HG03097 (cell line): Measurements from ENCODE around the gene ACBD6.

Source experiments
- ATAC-seq: cut with Tn5 transposase; IDR thresholded peaks from one replicate; pipeline ENCODE4 v1.9.1; 2021; ENCODE audit not compliant: unreplicated experiment, low FRiP score

Gene ACBD6

DNA sequence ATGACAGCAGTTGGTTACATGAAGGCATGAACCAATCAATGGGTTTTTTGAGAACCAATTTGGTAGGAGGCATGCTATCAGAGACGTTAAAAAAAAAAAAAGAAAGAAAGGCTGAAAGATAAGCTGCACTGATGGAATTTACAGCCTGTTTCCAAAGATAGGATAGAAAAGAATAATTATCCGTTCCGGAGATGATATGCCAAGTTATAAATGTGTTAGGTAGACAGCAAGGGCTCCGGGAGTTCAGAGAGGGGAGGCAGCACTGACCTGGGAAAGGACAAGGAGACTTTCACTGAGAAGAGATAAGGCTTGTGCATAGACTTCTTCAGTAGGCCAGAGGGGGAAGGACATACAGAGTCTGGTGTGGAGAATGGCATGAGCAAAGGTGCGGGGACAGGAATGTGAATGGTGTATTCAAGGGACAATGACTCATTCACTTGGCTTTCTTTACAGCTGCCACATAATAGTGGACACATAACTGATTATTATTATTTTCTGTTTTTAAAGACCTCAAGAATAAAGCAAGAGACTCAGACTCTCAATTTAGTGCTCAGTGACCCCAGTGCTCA, 24.8 kb upstream of the ACBD6 start:
- ATAC-seq: no peak

GRCh38 chr1:180525715-180526039, 23.3 kb upstream of the ACBD6 start:
- ATAC-seq: no peak

GRCh38 chr1:180524915-180525714, 22.7 kb upstream of the ACBD6 start:
- no peak for ATAC-seq

GRCh38 chr1:180524160-180524914, 22.0 kb upstream of the ACBD6 start:
- ATAC-seq: no peak

- no peak for ATAC-seq
Observed at GRCh38 chr1:180522213-180522515, 19.8 kb upstream of the ACBD6 start.

DNA sequence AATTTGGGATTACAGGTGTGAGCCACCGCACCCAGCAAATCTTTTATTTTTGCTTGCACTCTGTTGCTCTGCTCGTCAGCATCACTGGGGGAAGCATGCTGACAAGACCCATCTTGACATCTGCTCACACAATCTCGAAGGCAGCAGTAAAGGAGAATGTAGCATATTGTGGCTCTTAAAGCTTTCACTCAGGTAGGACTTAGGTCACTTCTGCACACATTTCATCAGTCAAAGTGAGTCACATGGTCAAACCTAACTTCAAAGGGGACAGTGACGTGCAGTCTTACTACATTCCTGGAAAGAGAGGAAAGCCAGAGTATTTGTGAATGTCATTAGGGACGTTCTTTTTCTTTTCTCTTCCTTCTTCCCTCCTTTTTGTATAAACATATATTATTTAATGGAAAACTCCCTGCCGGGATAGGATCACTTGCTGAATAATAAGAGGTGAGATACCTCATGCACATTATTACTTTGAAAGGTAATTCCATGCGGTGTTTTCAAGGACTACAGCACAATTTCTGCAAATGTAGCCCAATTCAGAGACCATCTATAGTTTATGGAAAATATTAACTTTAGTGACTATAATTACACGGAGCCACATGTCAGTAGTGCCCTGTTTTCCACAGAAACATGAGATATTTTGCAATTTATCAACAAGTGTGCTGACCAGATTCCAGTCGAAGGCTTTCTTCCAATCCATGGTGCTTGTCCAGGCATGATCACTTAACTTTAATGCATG, 19.3 kb upstream of the ACBD6 start:
- ATAC-seq: no peak

DNA sequence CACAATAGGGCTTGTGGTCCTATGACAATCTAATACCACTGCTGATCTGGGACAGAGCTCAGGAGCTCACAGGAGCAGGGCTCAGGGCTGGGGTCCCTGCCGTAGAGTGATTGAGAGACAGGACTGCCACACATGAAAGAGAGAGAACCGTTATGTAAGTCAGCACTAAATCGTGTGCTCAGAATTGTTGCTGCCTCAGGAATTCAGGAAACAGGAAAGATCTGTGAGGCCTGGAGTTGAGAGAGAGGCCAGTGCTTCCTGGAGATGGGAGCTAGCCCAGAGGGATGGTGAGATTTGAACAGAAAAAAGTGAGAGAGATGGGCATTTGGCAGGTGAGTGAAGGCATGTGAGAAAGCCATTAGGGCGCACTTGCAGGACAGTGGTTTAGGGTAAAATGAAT, 17.5 kb upstream of the ACBD6 start:
- ATAC-seq: no peak

GRCh38 chr1:180515857-180516388, 13.5 kb upstream of the ACBD6 start:
- ATAC-seq: peak; percentile 90

GRCh38 chr1:180515364-180515763, 13.0 kb upstream of the ACBD6 start:
- ATAC-seq: no peak

GRCh38 chr1:180513531-180513930, 11.2 kb upstream of the ACBD6 start:
- ATAC-seq: no peak

- no peak for ATAC-seq
Observed at GRCh38 chr1:180510882-180511281, 8.5 kb upstream of the ACBD6 start.

DNA sequence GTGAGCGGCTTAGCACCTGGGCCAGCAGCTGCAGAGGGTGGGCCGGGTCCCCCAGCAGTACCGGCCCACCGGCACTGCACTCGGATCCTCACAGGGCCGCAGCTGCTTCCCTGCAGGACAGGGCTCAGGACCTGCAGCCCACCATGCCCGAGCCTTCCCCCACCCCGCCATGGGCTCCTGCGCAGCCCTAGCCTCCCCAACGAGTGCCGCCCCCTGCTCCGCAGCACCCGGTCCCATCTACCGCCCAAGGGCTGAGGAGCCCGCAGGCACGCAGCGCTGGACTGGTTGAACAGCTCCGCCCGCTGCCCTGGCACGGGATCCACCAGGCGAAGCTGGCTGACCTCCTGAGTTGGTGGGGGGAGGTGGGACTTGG, 6.3 kb upstream of the ACBD6 start:
- no peak for ATAC-seq

DNA sequence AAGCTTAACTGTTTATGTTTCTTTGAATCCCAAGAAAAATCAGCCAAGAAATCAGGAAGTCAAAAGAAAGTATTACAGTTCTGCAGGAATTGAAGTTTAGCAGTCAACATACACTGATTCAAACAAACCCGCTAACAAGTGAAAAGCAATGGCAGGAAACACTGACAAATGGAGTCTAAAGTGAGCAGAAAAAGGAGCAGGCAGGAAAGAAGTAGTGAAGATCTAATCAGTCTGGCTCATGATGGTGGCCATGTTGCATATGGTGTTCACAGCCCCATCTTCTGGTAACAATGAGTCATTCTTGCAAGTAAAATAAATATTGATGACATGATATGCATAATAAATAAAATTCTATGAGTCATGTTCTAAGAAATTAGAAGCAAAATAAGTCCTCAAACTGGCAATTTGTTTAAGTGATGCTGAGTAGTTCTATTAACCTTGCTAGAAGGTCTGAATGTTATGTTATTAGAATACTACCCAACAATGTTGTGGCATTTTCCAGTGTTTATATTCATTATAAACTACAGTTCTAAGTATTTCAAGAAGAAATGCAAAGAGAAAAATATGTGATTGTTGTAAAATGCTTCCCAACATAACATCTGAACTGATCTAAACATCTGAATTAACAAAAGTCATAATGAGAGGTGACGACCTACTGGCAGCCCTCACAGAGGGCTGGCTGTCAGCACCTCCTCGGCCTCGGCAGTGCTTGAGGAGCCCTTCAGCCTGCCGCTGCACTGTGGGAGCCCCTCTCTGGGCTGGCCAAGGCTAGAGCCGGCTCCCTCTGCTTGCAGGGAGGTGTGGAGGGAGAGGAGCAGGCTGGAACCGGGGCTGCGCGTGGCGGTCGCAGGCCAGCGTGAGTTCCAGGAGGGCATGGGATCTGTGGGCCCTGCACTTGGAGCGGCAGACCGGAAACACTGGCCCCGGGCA, 5.7 kb upstream of the ACBD6 start:
- no peak for ATAC-seq

- no peak for ATAC-seq
Observed at GRCh38 chr1:180505732-180506335, 3.5 kb upstream of the ACBD6 start.

GRCh38 chr1:180504186-180504585, 1.8 kb upstream of the ACBD6 start:
- no peak for ATAC-seq

DNA sequence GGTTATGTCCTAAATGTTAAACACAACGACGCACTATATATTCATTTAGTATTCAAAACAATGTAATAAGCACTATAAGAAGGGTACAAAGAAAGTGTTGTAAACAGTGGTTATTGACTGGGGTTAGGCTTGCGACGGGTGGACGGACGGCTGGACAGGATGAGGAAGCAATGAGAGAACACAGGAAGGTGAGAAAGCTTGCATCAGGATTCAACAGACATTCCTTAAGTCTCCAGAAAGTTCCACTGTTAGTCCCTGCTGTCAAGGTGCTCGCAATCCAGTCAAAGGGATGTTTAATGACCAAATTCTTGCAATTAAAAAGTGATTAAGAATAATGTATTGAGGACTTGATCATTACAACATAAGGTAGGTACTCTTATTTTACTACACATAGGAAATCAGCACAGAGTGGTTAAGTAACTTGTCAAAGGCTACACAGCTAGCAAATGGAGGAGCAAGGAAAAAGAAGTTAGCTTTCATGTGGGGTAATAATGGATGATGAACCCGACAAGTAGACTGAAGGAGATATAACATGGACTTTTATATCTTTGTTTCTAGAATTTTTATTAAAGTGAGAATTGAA, 994 bp upstream of the ACBD6 start:
- peak; percentile 8 for ATAC-seq

DNA sequence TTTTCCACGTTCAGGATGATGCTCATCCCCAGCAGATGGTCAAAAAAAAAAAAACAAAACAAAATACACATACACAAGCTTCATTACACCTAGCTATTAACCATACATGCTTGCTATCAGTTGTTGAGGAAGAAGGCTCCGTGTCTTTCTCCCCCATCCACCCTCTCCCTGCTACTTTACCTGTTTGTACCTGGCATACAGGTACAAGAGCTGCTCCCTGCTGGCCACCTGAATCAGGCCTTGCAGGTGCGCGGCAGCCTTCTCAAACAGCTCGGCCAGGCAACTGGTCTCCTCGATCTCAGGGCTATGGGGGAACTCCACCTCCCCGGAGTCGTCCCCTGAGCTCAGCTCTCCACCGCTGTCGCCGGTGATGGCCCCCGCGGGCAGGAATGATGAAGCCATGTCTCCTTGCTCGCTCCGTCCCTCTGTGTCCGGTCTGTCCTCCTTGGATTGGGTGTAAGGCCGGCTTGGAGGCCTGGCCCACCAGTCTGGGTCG, 464 bp downstream of the ACBD6 start:
- no peak for ATAC-seq

GRCh38 chr1:180500689-180501088, 1.7 kb downstream of the ACBD6 start:
- ATAC-seq: no peak

GRCh38 chr1:180498594-180498993, 3.8 kb downstream of the ACBD6 start:
- ATAC-seq: no peak
